ENCODE data around the gene GGTLC1. TPM values are rescaled to one million over a fixed set of nuclear protein-coding genes. Genes with fewer than 3 reads are reported as not detected.

GGTLC1 gene
- total and polyA plus RNA-seq, 12 donors, result 0.38 TPM; not detected in 11

- 61 to 71% (median 68%) methylated on average over 3 of the region's 3 CpGs for WGBS, 4 donors
- Histone ChIP-seq H3K9me3 (replicated peaks in 1 of 3) (no peaks in the 10 kb centered on the region), H3K4me3 (no peak overlapping the region), H3K27me3 (no peaks in the 10 kb centered on the region), H3K27ac (no peak overlapping the region), H3K36me3 (replicated peaks in 1 of 2) (no peaks in the 10 kb centered on the region), H3K4me1 (replicated peaks in 1 of 2) (no peaks in the 10 kb centered on the region)
- intact Hi-C loops (cut with DNase I), result no loop called here
- no peak for DNase-seq
- TF ChIP-seq POLR2A (IDR thresholded peaks at IDR 0.05), result no peak
- TF ChIP-seq, protein P1, sequence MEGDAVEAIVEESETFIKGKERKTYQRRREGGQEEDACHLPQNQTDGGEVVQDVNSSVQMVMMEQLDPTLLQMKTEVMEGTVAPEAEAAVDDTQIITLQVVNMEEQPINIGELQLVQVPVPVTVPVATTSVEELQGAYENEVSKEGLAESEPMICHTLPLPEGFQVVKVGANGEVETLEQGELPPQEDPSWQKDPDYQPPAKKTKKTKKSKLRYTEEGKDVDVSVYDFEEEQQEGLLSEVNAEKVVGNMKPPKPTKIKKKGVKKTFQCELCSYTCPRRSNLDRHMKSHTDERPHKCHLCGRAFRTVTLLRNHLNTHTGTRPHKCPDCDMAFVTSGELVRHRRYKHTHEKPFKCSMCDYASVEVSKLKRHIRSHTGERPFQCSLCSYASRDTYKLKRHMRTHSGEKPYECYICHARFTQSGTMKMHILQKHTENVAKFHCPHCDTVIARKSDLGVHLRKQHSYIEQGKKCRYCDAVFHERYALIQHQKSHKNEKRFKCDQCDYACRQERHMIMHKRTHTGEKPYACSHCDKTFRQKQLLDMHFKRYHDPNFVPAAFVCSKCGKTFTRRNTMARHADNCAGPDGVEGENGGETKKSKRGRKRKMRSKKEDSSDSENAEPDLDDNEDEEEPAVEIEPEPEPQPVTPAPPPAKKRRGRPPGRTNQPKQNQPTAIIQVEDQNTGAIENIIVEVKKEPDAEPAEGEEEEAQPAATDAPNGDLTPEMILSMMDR (IDR thresholded peaks at IDR 0.05), result no peak
Measured at GRCh38 chr20:24007758-24008157, 19.2 kb upstream of the GGTLC1 start.

GRCh38 chr20:24007073-24007595 is 18.6 kb upstream of the GGTLC1 start:
- intact Hi-C loops (cut with DNase I), result no loop called here
- DNase-seq, result no peak
- H3K36me3 ChIP-seq (replicated peaks in 1 of 2), result no peaks in the 10 kb centered on the region
- no peak overlapping the region for H3K27ac ChIP-seq
- no peaks in the 10 kb centered on the region for H3K9me3 ChIP-seq (replicated peaks in 1 of 3)
- TF ChIP-seq, protein P1 (IDR thresholded peaks at IDR 0.05), result no peak
- TF ChIP-seq POLR2A (IDR thresholded peaks at IDR 0.05), result no peak
- no peaks in the 10 kb centered on the region for H3K27me3 ChIP-seq
- no peak overlapping the region for H3K4me3 ChIP-seq
- no peaks in the 10 kb centered on the region for H3K4me1 ChIP-seq (replicated peaks in 1 of 2)
- 54 to 64% (median 60%) methylated on average over 8 of the region's 8 CpGs for WGBS, 4 donors

GRCh38 chr20:24006626-24007025 is 18.0 kb upstream of the GGTLC1 start:
- H3K4me1 ChIP-seq (replicated peaks in 1 of 2), result no peaks in the 10 kb centered on the region
- no peak for DNase-seq
- no peak overlapping the region for H3K27ac ChIP-seq
- no peaks in the 10 kb centered on the region for H3K36me3 ChIP-seq (replicated peaks in 1 of 2)
- intact Hi-C loops (cut with DNase I), result no loop called here
- H3K4me3 ChIP-seq, result no peak overlapping the region
- WGBS, 4 donors, result 76 to 87% (median 82%) methylated on average over 7 of the region's 7 CpGs
- H3K27me3 ChIP-seq, result no peaks in the 10 kb centered on the region
- no peaks in the 10 kb centered on the region for H3K9me3 ChIP-seq (replicated peaks in 1 of 3)
- TF ChIP-seq, protein P1 (IDR thresholded peaks at IDR 0.05), result no peak
- no peak for TF ChIP-seq POLR2A (IDR thresholded peaks at IDR 0.05)

DNA sequence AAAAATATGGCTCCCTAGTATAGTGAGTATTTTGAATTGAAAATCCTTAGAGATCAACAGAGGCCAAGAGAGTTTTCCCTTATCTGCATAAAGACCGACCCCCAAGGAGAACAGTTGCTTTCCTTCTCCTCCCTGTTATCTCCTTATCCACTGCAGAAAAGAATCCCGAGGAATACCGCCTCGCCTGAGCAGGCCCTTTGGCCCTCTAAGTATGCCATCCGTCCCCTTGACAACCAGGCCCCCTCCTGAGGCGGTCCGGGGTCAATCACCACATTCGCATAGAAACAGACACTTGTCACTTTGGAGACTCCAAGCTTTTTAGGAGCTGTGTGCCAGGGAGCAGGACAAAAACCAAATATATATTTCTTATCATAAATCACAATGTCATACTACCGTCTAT is 15.9 kb upstream of the GGTLC1 start:
- intact Hi-C loops (cut with DNase I), result no loop called here
- TF ChIP-seq, protein P1 (IDR thresholded peaks at IDR 0.05), result no peak
- no peak for TF ChIP-seq POLR2A (IDR thresholded peaks at IDR 0.05)
- 62 to 70% (median 64%) methylated on average over 9 of the region's 9 CpGs for WGBS, 4 donors

More for the DNA sequence above, 15.9 kb upstream of the GGTLC1 start:
- H3K27me3 ChIP-seq, result peaks cover 9% of the 10 kb centered on the region
- DNase-seq, result no peak
- H3K4me1 ChIP-seq (replicated peaks in 1 of 2), result no peaks in the 10 kb centered on the region
- H3K4me3 ChIP-seq, result no peak overlapping the region
- H3K36me3 ChIP-seq (replicated peaks in 1 of 2), result no peaks in the 10 kb centered on the region
- H3K9me3 ChIP-seq (replicated peaks in 1 of 3), result no peaks in the 10 kb centered on the region
- H3K27ac ChIP-seq, result no peak overlapping the region
